Measurements from ENCODE around the gene BCOR. TPM values are rescaled to one million over a fixed set of nuclear protein-coding genes. Genes with fewer than 3 reads are reported as not detected.

The BCOR gene
- total RNA-seq, 1 experiment from 2014 or later, result 7.5 TPM

GRCh38 chrX:40031911-40032310 lies 65.8 kb downstream of the BCOR start:
- H3K4me1 Mint-ChIP-seq (ENCODE audit: insufficient read depth, unreplicated experiment), result no peaks in the 10 kb centered on the region
- ChIA-PET POLR2A (no interaction called here), CTCF (no interaction called here)
- no TSS peak for BruUV-seq (replicated peaks)
- intact Hi-C loops (cut with micrococcal nuclease), result no loop called here
- H3K4me3 Mint-ChIP-seq (ENCODE audit: unreplicated experiment), result no peak overlapping the region
- peaks cover 11% of the 10 kb centered on the region for H3K27me3 Mint-ChIP-seq (ENCODE audit: insufficient read depth, unreplicated experiment)
- no peak for TF ChIP-seq CTCF (IDR thresholded peaks at IDR 0.05; ENCODE audit: unreplicated experiment)
- H3K9me3 Mint-ChIP-seq (ENCODE audit: unreplicated experiment), result no peaks in the 10 kb centered on the region
- no peak overlapping the region for H3K27ac Mint-ChIP-seq (ENCODE audit: low read depth, unreplicated experiment)
- H3K36me3 Mint-ChIP-seq (ENCODE audit: insufficient read depth, unreplicated experiment), result no peaks in the 10 kb centered on the region
- DNase-seq (ENCODE audit: unreplicated experiment), result no peak

GRCh38 chrX:40030205-40030604 lies 67.6 kb downstream of the BCOR start:
- no TSS peak for BruUV-seq (replicated peaks)
- no peak for TF ChIP-seq CTCF (IDR thresholded peaks at IDR 0.05; ENCODE audit: unreplicated experiment)
- H3K36me3 Mint-ChIP-seq (ENCODE audit: insufficient read depth, unreplicated experiment), result no peaks in the 10 kb centered on the region
- CTCF ChIA-PET, result interaction anchor here (0.7 kb wide), 1 partner anchor 122 kb away, joined by 3 read pairs; no protein-coding TSS in a partner anchor
- no peak for DNase-seq (ENCODE audit: unreplicated experiment)
- POLR2A ChIA-PET, result no interaction called here
- no peak overlapping the region for H3K4me3 Mint-ChIP-seq (ENCODE audit: unreplicated experiment)
- H3K4me1 Mint-ChIP-seq (ENCODE audit: insufficient read depth, unreplicated experiment), result no peaks in the 10 kb centered on the region
- intact Hi-C loops (cut with micrococcal nuclease), result no loop called here
- no peak overlapping the region for H3K27ac Mint-ChIP-seq (ENCODE audit: low read depth, unreplicated experiment)
- H3K27me3 Mint-ChIP-seq (ENCODE audit: insufficient read depth, unreplicated experiment), result peaks cover 11% of the 10 kb centered on the region
- no peaks in the 10 kb centered on the region for H3K9me3 Mint-ChIP-seq (ENCODE audit: unreplicated experiment)

- CTCF ChIA-PET, result no interaction called here
- H3K27ac Mint-ChIP-seq (ENCODE audit: low read depth, unreplicated experiment), result no peak overlapping the region
- POLR2A ChIA-PET, result no interaction called here
- no peak for TF ChIP-seq CTCF (IDR thresholded peaks at IDR 0.05; ENCODE audit: unreplicated experiment)
- no peaks in the 10 kb centered on the region for H3K9me3 Mint-ChIP-seq (ENCODE audit: unreplicated experiment)
- H3K27me3 Mint-ChIP-seq (ENCODE audit: insufficient read depth, unreplicated experiment), result no peaks in the 10 kb centered on the region
- DNase-seq (ENCODE audit: unreplicated experiment), result no peak
- no TSS peak for BruUV-seq (replicated peaks)
- no peaks in the 10 kb centered on the region for H3K4me1 Mint-ChIP-seq (ENCODE audit: insufficient read depth, unreplicated experiment)
- intact Hi-C loops (cut with micrococcal nuclease), result no loop called here
- H3K4me3 Mint-ChIP-seq (ENCODE audit: unreplicated experiment), result no peak overlapping the region
- H3K36me3 Mint-ChIP-seq (ENCODE audit: insufficient read depth, unreplicated experiment), result no peaks in the 10 kb centered on the region
Observed at GRCh38 chrX:40022421-40022820, 75.3 kb downstream of the BCOR start.

- Mint-ChIP-seq H3K4me3 (ENCODE audit: unreplicated experiment) (no peak overlapping the region), H3K36me3 (ENCODE audit: insufficient read depth, unreplicated experiment) (no peaks in the 10 kb centered on the region), H3K27ac (ENCODE audit: low read depth, unreplicated experiment) (no peak overlapping the region), H3K9me3 (ENCODE audit: unreplicated experiment) (no peaks in the 10 kb centered on the region), H3K4me1 (ENCODE audit: insufficient read depth, unreplicated experiment) (no peaks in the 10 kb centered on the region), H3K27me3 (ENCODE audit: insufficient read depth, unreplicated experiment) (no peaks in the 10 kb centered on the region)
- TF ChIP-seq CTCF (IDR thresholded peaks at IDR 0.05; ENCODE audit: unreplicated experiment), result no peak
- ChIA-PET POLR2A (no interaction called here), CTCF (no interaction called here)
- DNase-seq (ENCODE audit: unreplicated experiment), result no peak
- BruUV-seq (replicated peaks), result no TSS peak
- intact Hi-C loops (cut with micrococcal nuclease), result no loop called here
Observed at GRCh38 chrX:40021647-40022046, 76.1 kb downstream of the BCOR start.
